Neural cell (in vitro differentiated cells): ENCODE measurements around the gene LTN1. TPM values are rescaled to one million over a fixed set of nuclear protein-coding genes. Genes with fewer than 3 reads are reported as not detected.

Source experiments
- H2AFZ ChIP-seq: fragments of 200-600, 300-800 bp; sonication (generic), shearing (Covaris generic); 2 replicates; pipeline ENCODE4 v1.6.0; 2014; ENCODE audit warnings: low read depth, mild to moderate bottlenecking, antibody characterized with exemption, low read length, moderate library complexity
- H3F3A ChIP-seq: fragments of 200-600 bp; shearing (Covaris generic); 2 replicates; pipeline ENCODE4 v1.6.1; 2016; ENCODE audit warnings: mild to moderate bottlenecking, moderate library complexity, mixed read lengths, antibody characterized with exemption, low read length; ENCODE audit not compliant: insufficient read depth, poor library complexity, severe bottlenecking
- H3K27ac ChIP-seq: fragments of 200-600, 300-800 bp; sonication (generic), shearing (Covaris generic); 2 replicates; pipeline ENCODE4 v1.5.1; 2014; ENCODE audit warnings: mild to moderate bottlenecking, low read length, moderate library complexity
- H3K27me3 ChIP-seq: fragments of 300-800, 200-600 bp; sonication (generic), shearing (Covaris generic); 2 replicates; pipeline ENCODE4 v1.6.0; 2014; ENCODE audit warnings: mild to moderate bottlenecking, low read depth, low read length, moderate library complexity; ENCODE audit not compliant: insufficient read depth
- H3K36me3 ChIP-seq: fragments of 300-800, 200-600 bp; sonication (generic), shearing (Covaris generic); 2 replicates; pipeline ENCODE4 v1.5.1; 2014; ENCODE audit warnings: mild to moderate bottlenecking, antibody characterized with exemption, low read length, moderate library complexity; ENCODE audit not compliant: insufficient read depth
- H3K4me2 ChIP-seq: fragments of 300-800, 200-600 bp; sonication (generic), shearing (Covaris generic); 2 replicates; pipeline ENCODE4 v1.6.0; 2014; ENCODE audit warnings: mild to moderate bottlenecking, low read length
- H3K4me3 ChIP-seq: fragments of 300-800, 200-600 bp; sonication (generic), shearing (Covaris generic); 2 replicates; pipeline ENCODE4 v1.5.1; 2014; ENCODE audit warnings: mild to moderate bottlenecking, low read length, moderate library complexity
- H3K79me2 ChIP-seq: fragments of 200-600 bp; shearing (Covaris generic); replicated peaks from 2 replicates; pipeline ENCODE4 v1.6.0; 2014; ENCODE audit warnings: mild to moderate bottlenecking, low read length, moderate library complexity; ENCODE audit not compliant: insufficient read depth
- H3K9ac ChIP-seq: fragments of 300-800, 200-600 bp; sonication (generic), shearing (Covaris generic); 2 replicates; pipeline ENCODE4 v1.6.1; 2016; ENCODE audit warnings: mild to moderate bottlenecking, low read length, mixed read lengths
- H3K9me2 ChIP-seq: fragments of 200-600 bp; shearing (Covaris generic); 2 replicates; pipeline ENCODE4 v1.6.1; 2016; ENCODE audit warnings: mild to moderate bottlenecking, low read length, mixed read lengths; ENCODE audit not compliant: insufficient read depth
- H3K9me3 ChIP-seq: fragments of 200-600, 300-800 bp; sonication (generic), shearing (Covaris generic); 2 replicates; pipeline ENCODE4 v1.6.1; 2016; ENCODE audit warnings: mild to moderate bottlenecking, mixed run types, low read length, moderate library complexity, mixed read lengths
- H4K20me1 ChIP-seq: fragments of 200-600 bp; shearing (Covaris generic); 2 replicates; pipeline ENCODE4 v1.6.1; 2016; ENCODE audit warnings: mild to moderate bottlenecking, mixed run types; ENCODE audit not compliant: insufficient read depth
- EP300 ChIP-seq: fragments of 450-650 bp; conservative IDR thresholded peaks from 2 replicates; pipeline ENCODE4 v1.6.1; 2014; ENCODE audit warnings: antibody characterized with exemption, mild to moderate bottlenecking, moderate library complexity; ENCODE audit not compliant: poor library complexity, severe bottlenecking
- EZH2 ChIP-seq: fragments of 200-600, 300-800 bp; shearing (Covaris generic), sonication (generic); IDR thresholded peaks from 2 replicates; pipeline ENCODE4 v1.6.1; 2014; ENCODE audit warnings: antibody characterized with exemption, low read length, borderline replicate concordance, mild to moderate bottlenecking; ENCODE audit not compliant: insufficient read depth, poor library complexity, severe bottlenecking
- MXI1 ChIP-seq: fragments of 450-650 bp; conservative IDR thresholded peaks from 2 replicates; pipeline ENCODE4 v1.6.1; 2014; ENCODE audit warnings: antibody characterized with exemption, mild to moderate bottlenecking; ENCODE audit not compliant: poor library complexity, severe bottlenecking
- POLR2AphosphoS5 ChIP-seq: IDR thresholded peaks from 2 replicates; pipeline ENCODE4 v1.6.1; 2012
- RAD21 ChIP-seq: fragments of 450-650 bp; conservative IDR thresholded peaks from 2 replicates; pipeline ENCODE4 v1.6.1; 2014; ENCODE audit warnings: antibody characterized with exemption, mild to moderate bottlenecking, moderate library complexity
- SMC3 ChIP-seq: fragments of 450-650 bp; conservative IDR thresholded peaks from 2 replicates; pipeline ENCODE4 v1.6.1; 2014; ENCODE audit warnings: antibody characterized with exemption, mild to moderate bottlenecking, moderate library complexity; ENCODE audit not compliant: poor library complexity
- TAF1 ChIP-seq: IDR thresholded peaks from 2 replicates; pipeline ENCODE4 v1.6.1; 2012; ENCODE audit warnings: low read depth
- polyA plus RNA-seq: library from polyadenylated mRNA; depleted of rRNA; stranded (reverse); fragments of >200 nt; gene quantifications from 2 replicates; pipeline ENCODE4 v1.2.3, GENCODE V29; 2014
- TF ChIP-seq, protein P1 (sequence below): fragments of 450-650 bp; IDR thresholded peaks from 2 replicates; pipeline ENCODE4 v1.5.1; 2014; ENCODE audit warnings: antibody characterized with exemption, mild to moderate bottlenecking, moderate library complexity; ENCODE audit not compliant: poor library complexity, severe bottlenecking
- TF ChIP-seq, protein P2 (sequence below): IDR thresholded peaks from 2 replicates; pipeline ENCODE4 v1.6.1; 2012; ENCODE audit warnings: borderline replicate concordance

The LTN1 gene
- polyA plus RNA-seq, 1 donor from 2014 or later = 62.1 TPM

DNA sequence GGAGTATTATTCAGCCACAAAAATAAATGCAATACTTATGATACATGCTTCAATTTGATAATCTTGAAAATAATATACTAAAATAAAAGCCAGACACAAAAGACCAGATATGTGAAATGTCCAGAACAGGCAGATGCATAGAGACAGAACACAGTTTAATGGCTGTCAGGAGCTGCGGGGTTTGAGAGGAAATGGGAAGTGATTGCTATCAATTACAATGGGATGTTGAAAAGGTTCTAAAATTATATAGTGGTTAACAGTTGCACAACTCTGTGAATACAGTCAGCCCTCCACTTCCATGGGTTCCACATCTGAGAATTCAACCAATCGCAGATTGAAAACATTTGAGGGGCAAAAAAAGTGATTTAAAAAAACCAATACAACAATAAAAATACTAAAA lies 54.0 kb downstream of the LTN1 start:
- TF ChIP-seq RAD21 = no peak
- TF ChIP-seq, protein P1, sequence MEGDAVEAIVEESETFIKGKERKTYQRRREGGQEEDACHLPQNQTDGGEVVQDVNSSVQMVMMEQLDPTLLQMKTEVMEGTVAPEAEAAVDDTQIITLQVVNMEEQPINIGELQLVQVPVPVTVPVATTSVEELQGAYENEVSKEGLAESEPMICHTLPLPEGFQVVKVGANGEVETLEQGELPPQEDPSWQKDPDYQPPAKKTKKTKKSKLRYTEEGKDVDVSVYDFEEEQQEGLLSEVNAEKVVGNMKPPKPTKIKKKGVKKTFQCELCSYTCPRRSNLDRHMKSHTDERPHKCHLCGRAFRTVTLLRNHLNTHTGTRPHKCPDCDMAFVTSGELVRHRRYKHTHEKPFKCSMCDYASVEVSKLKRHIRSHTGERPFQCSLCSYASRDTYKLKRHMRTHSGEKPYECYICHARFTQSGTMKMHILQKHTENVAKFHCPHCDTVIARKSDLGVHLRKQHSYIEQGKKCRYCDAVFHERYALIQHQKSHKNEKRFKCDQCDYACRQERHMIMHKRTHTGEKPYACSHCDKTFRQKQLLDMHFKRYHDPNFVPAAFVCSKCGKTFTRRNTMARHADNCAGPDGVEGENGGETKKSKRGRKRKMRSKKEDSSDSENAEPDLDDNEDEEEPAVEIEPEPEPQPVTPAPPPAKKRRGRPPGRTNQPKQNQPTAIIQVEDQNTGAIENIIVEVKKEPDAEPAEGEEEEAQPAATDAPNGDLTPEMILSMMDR = no peak
- TF ChIP-seq EP300 = no peak
- TF ChIP-seq POLR2AphosphoS5 = no peak
- no peak for TF ChIP-seq TAF1
- TF ChIP-seq MXI1 = no peak
- TF ChIP-seq, protein P2, sequence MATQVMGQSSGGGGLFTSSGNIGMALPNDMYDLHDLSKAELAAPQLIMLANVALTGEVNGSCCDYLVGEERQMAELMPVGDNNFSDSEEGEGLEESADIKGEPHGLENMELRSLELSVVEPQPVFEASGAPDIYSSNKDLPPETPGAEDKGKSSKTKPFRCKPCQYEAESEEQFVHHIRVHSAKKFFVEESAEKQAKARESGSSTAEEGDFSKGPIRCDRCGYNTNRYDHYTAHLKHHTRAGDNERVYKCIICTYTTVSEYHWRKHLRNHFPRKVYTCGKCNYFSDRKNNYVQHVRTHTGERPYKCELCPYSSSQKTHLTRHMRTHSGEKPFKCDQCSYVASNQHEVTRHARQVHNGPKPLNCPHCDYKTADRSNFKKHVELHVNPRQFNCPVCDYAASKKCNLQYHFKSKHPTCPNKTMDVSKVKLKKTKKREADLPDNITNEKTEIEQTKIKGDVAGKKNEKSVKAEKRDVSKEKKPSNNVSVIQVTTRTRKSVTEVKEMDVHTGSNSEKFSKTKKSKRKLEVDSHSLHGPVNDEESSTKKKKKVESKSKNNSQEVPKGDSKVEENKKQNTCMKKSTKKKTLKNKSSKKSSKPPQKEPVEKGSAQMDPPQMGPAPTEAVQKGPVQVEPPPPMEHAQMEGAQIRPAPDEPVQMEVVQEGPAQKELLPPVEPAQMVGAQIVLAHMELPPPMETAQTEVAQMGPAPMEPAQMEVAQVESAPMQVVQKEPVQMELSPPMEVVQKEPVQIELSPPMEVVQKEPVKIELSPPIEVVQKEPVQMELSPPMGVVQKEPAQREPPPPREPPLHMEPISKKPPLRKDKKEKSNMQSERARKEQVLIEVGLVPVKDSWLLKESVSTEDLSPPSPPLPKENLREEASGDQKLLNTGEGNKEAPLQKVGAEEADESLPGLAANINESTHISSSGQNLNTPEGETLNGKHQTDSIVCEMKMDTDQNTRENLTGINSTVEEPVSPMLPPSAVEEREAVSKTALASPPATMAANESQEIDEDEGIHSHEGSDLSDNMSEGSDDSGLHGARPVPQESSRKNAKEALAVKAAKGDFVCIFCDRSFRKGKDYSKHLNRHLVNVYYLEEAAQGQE = no peak
- no peak for TF ChIP-seq SMC3
- no peak for TF ChIP-seq EZH2
- no peaks in the 10 kb centered on the region for H3K27me3 ChIP-seq
- H2AFZ ChIP-seq = no peak overlapping the region
- H3K9me2 ChIP-seq = no peaks in the 10 kb centered on the region
- H3K4me2 ChIP-seq = no peak overlapping the region
- no peak overlapping the region for H3K27ac ChIP-seq
- no peak overlapping the region for H3K9ac ChIP-seq
- peaks cover 5% of the 10 kb centered on the region for H3K36me3 ChIP-seq
- H3K4me3 ChIP-seq = no peak overlapping the region
- H3F3A ChIP-seq = no peaks in the 10 kb centered on the region
- H4K20me1 ChIP-seq = no peaks in the 10 kb centered on the region
- no peaks in the 10 kb centered on the region for H3K79me2 ChIP-seq
- no peaks in the 10 kb centered on the region for H3K9me3 ChIP-seq

DNA sequence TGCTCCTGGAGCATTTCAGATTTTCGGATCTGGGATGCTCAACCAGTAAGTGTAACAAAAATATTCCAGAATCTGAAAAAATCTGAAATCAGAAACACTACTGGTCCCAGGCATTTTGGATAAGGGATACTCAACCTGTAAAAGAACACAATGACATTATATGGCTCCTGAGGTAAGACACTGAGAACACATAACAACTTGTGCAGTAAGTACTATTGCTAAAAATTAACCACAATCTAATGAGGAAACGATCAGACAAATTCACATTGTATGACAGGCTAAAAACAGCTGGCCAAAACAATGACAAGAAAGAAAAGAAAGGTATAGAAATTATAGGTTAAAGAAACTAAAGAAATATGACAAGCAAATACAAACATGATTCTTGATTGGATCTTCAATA lies 54.9 kb downstream of the LTN1 start:
- Histone ChIP-seq H3K9ac (no peak overlapping the region), H3K9me3 (no peaks in the 10 kb centered on the region), H3F3A (no peaks in the 10 kb centered on the region), H3K4me2 (no peak overlapping the region), H3K27ac (no peak overlapping the region), H3K27me3 (no peaks in the 10 kb centered on the region), H3K36me3 (peaks cover 3% of the 10 kb centered on the region), H3K9me2 (no peaks in the 10 kb centered on the region), H3K4me3 (no peak overlapping the region), H2AFZ (no peak overlapping the region), H3K79me2 (no peaks in the 10 kb centered on the region), H4K20me1 (no peaks in the 10 kb centered on the region)
- TF ChIP-seq, protein P1 = no peak
